Gastrocnemius medialis (tissue), 4 donors: ENCODE results near the gene MN1. TPM values are rescaled to one million over a fixed set of nuclear protein-coding genes. Genes with fewer than 3 reads are reported as not detected.

Experiments
- ATAC-seq, 2 donors: fragments of 150-250 bp; one replicate each; pipeline ENCODE4 v1.9.1; 2016
- DNase-seq, 2 donors: peaks; one replicate each; pipeline ENCODE4 v3.0.0-alpha.2; 2019
- H3K27ac ChIP-seq, 4 donors: fragments of 200-600 bp; sonication (generic); 1 replicate in 1 of 4; 2 replicates in 3 of 4; pipeline ENCODE4 v1.5.1; 2016 to 2018; ENCODE audit warnings: mild to moderate bottlenecking in 2 of 4, moderate library complexity in 1 of 4
- H3K27me3 ChIP-seq, 3 donors: fragments of 200-600 bp; sonication (generic) in 2 of 3; 1 replicate in 1 of 3; 2 replicates in 2 of 3; pipeline versions ENCODE4 v1.5.1 to v1.6.0; 2016 to 2019; ENCODE audit warnings: mild to moderate bottlenecking in 1 of 3, moderate library complexity in 1 of 3
- H3K36me3 ChIP-seq, 2 donors: fragments of 200-600 bp; sonication (generic) in 1 of 2; one replicate each; pipeline ENCODE4 v1.5.1; 2017 to 2018
- H3K4me1 ChIP-seq, 2 donors: fragments of 200-600 bp; sonication (generic) in 1 of 2; one replicate each; pipeline ENCODE4 v1.5.1; 2016 to 2017; ENCODE audit warnings: mild to moderate bottlenecking in 2 of 2
- H3K4me3 ChIP-seq, 4 donors: fragments of 200-600 bp; sonication (generic) in 3 of 4; 1 replicate in 1 of 4; 2 replicates in 3 of 4; pipeline ENCODE4 v1.5.1; 2016 to 2019; ENCODE audit warnings: mild to moderate bottlenecking in 2 of 4
- H3K9me3 ChIP-seq, 3 donors: fragments of 200-600 bp; sonication (generic) in 2 of 3; 1 replicate in 1 of 3; 2 replicates in 2 of 3; pipeline ENCODE4 v1.5.1; 2016 to 2019
- CTCF ChIP-seq, 5 experiments: fragments of 450-650 bp in 3 of 5; fragments of 200-600 bp in 2 of 5; sonication (generic) in 2 of 5; IDR thresholded peaks in 4 of 5; conservative IDR thresholded peaks in 1 of 5; 1 replicate in 4 of 5; 2 replicates in 1 of 5; pipeline ENCODE4 v1.5.1; 2016 to 2019; ENCODE audit warnings: antibody characterized with exemption in 5 of 5, mild to moderate bottlenecking in 3 of 5, moderate library complexity in 3 of 5
- POLR2A ChIP-seq, 2 donors: fragments of 450-650 bp; IDR thresholded peaks; one replicate each; pipeline ENCODE4 v1.6.1; 2017; ENCODE audit warnings: antibody characterized with exemption in 2 of 2, mild to moderate bottlenecking in 2 of 2, moderate library complexity in 2 of 2
- in situ Hi-C, 4 donors: fragments of 200-750 bp; cut with MboI; loops; one replicate each; pipeline versions ENCODE4 v1.15.0 to v1.8.0; 2017; ENCODE audit warnings: low sequenced_read_pairs in 4 of 4
- intact Hi-C: fragments of 100-400 bp; cut with DNase I; formaldehyde crosslinking; loops from one replicate; pipeline ENCODE4 v1.15.1; 2023; ENCODE audit warnings: low total_unique reads
- total RNA-seq, 4 donors: library from RNA; depleted of rRNA; stranded (reverse); fragments of >200 nt; gene quantifications; one replicate each; pipeline versions ENCODE4 v1.1.0 to v1.2.3, GENCODE V29; 2016

Gene MN1
- total RNA-seq, 4 donors from 2014 or later = 8.8 to 40.0 (median 36.6) TPM

GRCh38 chr22:27748751-27749191, 52.8 kb downstream of the MN1 start:
- Histone ChIP-seq H3K36me3 (no peaks in the 10 kb centered on the region), H3K27ac (peak overlapping the region; percentile 47 to 68 (median 62)), H3K4me3 (no peak overlapping the region), H3K4me1 (peaks cover 17 to 31% of the 10 kb centered on the region in 2 donors), H3K27me3 (no peaks in the 10 kb centered on the region), H3K9me3 (no peaks in the 10 kb centered on the region)
- intact Hi-C loops = no loop called here
- ATAC-seq (peak; percentile 20 to 43), DNase-seq (no peak)
- no peak for TF ChIP-seq CTCF (IDR thresholded peaks at IDR 0.05 in 4 of 5, conservative IDR thresholded peaks at IDR 0.05 in 1 of 5)
- no peak for TF ChIP-seq POLR2A (IDR thresholded peaks at IDR 0.05)
- in situ Hi-C loops = loop anchor here in 1 of 4 donors (25.0 kb wide), 1 partner anchor 336 kb away; no protein-coding TSS in a partner anchor

GRCh38 chr22:27748349-27748748, 53.2 kb downstream of the MN1 start:
- Histone ChIP-seq H3K27ac (peak overlapping the region; percentile 47 to 68 (median 62)), H3K27me3 (no peaks in the 10 kb centered on the region), H3K4me3 (no peak overlapping the region), H3K9me3 (no peaks in the 10 kb centered on the region), H3K36me3 (no peaks in the 10 kb centered on the region), H3K4me1 (peaks cover 13 to 27% of the 10 kb centered on the region in 2 donors)
- intact Hi-C loops (no loop called here), in situ Hi-C loops (loop anchor here in 1 of 4 donors (25.0 kb wide), 1 partner anchor 336 kb away; no protein-coding TSS in a partner anchor)
- no peak for TF ChIP-seq POLR2A (IDR thresholded peaks at IDR 0.05)
- no peak for TF ChIP-seq CTCF (IDR thresholded peaks at IDR 0.05 in 4 of 5, conservative IDR thresholded peaks at IDR 0.05 in 1 of 5)
- DNase-seq (no peak), ATAC-seq (peak in 1 of 2 donors; percentile 4)

GRCh38 chr22:27747396-27748221, 53.9 kb downstream of the MN1 start:
- intact Hi-C loops = no loop called here
- H3K36me3 ChIP-seq = no peaks in the 10 kb centered on the region
- TF ChIP-seq POLR2A (IDR thresholded peaks at IDR 0.05) (no peak), CTCF (IDR thresholded peaks at IDR 0.05 in 4 of 5, conservative IDR thresholded peaks at IDR 0.05 in 1 of 5) (peak in 4 of 5 experiments; percentile 8 to 37 (median 23))
- H3K27me3 ChIP-seq = no peaks in the 10 kb centered on the region
- no peak overlapping the region for H3K4me3 ChIP-seq
- ATAC-seq (peak; percentile 22 to 34), DNase-seq (no peak)
- H3K4me1 ChIP-seq = peaks cover 6 to 19% of the 10 kb centered on the region in 2 donors
- peak overlapping the region; percentile 47 to 68 (median 62) for H3K27ac ChIP-seq
- in situ Hi-C loops = loop anchor here in 1 of 4 donors (25.0 kb wide), 1 partner anchor 335 kb away; no protein-coding TSS in a partner anchor
- no peaks in the 10 kb centered on the region for H3K9me3 ChIP-seq

- no peaks in the 10 kb centered on the region for H3K9me3 ChIP-seq
- no peak overlapping the region for H3K27ac ChIP-seq
- intact Hi-C loops (no loop called here), in situ Hi-C loops (loop anchor here in 1 of 4 donors (25.0 kb wide), 1 partner anchor 335 kb away; no protein-coding TSS in a partner anchor)
- no peak for DNase-seq
- peaks cover 4 to 15% of the 10 kb centered on the region in 2 donors for H3K4me1 ChIP-seq
- H3K36me3 ChIP-seq = no peaks in the 10 kb centered on the region
- TF ChIP-seq CTCF (IDR thresholded peaks at IDR 0.05 in 4 of 5, conservative IDR thresholded peaks at IDR 0.05 in 1 of 5) (no peak), POLR2A (IDR thresholded peaks at IDR 0.05) (no peak)
- H3K4me3 ChIP-seq = no peak overlapping the region
- no peaks in the 10 kb centered on the region for H3K27me3 ChIP-seq
- no peak for ATAC-seq
Observed at GRCh38 chr22:27746918-27747317, 54.6 kb downstream of the MN1 start.
